ENCODE results near the gene INTS3. TPM values are rescaled to one million over a fixed set of nuclear protein-coding genes. Genes with fewer than 3 reads are reported as not detected.

The INTS3 gene
- total and polyA plus RNA-seq, 9 of the 15 experiments (the other 6 are each of a cell fraction or from before 2014, with no cell fraction given) = 6.3 to 24.1 (median 14.3) TPM

- TF ChIP-seq ZSCAN32 (CRISPR knock-in tag; IDR thresholded peaks at IDR 0.05) (no peak), PCBP2 (IDR thresholded peaks at IDR 0.05; ENCODE audit: low read depth, low read length, poor library complexity, severe bottlenecking) (no peak), SRSF9 (IDR thresholded peaks at IDR 0.05; ENCODE audit: borderline replicate concordance, low read depth, low read length) (no peak), FOXP1 (CRISPR knock-in tag; IDR thresholded peaks at IDR 0.05) (no peak), HNRNPUL1 (IDR thresholded peaks at IDR 0.05; ENCODE audit: low read length) (no peak), MXI1 (IDR thresholded peaks at IDR 0.05; ENCODE audit: low read depth, low read length) (no peak), POLR2H (tag; IDR thresholded peaks at IDR 0.05; ENCODE audit: low read depth) (no peak), SRSF7 (optimal IDR thresholded peaks at IDR 0.05; ENCODE audit: low read depth, low read length) (no peak), HMGN3 (IDR thresholded peaks at IDR 0.05; ENCODE audit: borderline replicate concordance, extremely low read depth, insufficient read length, low read depth, low read length) (peak; percentile 59), ZNF3 (CRISPR knock-in tag; IDR thresholded peaks at IDR 0.05) (no peak), SIX5 (IDR thresholded peaks at IDR 0.05; ENCODE audit: borderline replicate concordance in 1 of 2, insufficient read depth in 1 of 2, low read depth in 1 of 2, low read length in 2 of 2) (no peak), TCFL5 (CRISPR knock-in tag; conservative IDR thresholded peaks at IDR 0.05) (no peak), RBM39 (optimal IDR thresholded peaks at IDR 0.05; ENCODE audit: low read depth, low read length) (no peak), SMARCC2 (IDR thresholded peaks at IDR 0.05; ENCODE audit: low read depth) (no peak), PURB (CRISPR knock-in tag; IDR thresholded peaks at IDR 0.05; ENCODE audit: low read depth) (no peak), POLR3G (IDR thresholded peaks at IDR 0.05; ENCODE audit: extremely low read depth, insufficient read length, insufficient replicate concordance) (no peak), SP2 (IDR thresholded peaks at IDR 0.05; ENCODE audit: extremely low read depth, low read depth, low read length, poor library complexity, severe bottlenecking) (no peak)
Observed at GRCh38 chr1:153697191-153698019, 30.4 kb upstream of the INTS3 start (continued).

Measured in K562 (cell line).